ENCODE measurements around the gene GBP5.

GBP5 gene

GRCh38 chr1:89311757-89312156, 39.1 kb upstream of the GBP5 start:
- no peak for ATAC-seq
- TF ChIP-seq ZNF8 (CRISPR knock-in tag; IDR thresholded peaks at IDR 0.05) = no peak
- TF ChIP-seq, protein P1, sequence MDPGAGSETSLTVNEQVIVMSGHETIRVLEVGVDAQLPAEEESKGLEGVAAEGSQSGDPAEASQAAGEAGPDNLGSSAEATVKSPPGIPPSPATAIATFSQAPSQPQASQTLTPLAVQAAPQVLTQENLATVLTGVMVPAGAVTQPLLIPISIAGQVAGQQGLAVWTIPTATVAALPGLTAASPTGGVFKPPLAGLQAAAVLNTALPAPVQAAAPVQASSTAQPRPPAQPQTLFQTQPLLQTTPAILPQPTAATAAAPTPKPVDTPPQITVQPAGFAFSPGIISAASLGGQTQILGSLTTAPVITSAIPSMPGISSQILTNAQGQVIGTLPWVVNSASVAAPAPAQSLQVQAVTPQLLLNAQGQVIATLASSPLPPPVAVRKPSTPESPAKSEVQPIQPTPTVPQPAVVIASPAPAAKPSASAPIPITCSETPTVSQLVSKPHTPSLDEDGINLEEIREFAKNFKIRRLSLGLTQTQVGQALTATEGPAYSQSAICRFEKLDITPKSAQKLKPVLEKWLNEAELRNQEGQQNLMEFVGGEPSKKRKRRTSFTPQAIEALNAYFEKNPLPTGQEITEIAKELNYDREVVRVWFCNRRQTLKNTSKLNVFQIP (CRISPR knock-in tag; IDR thresholded peaks at IDR 0.05; ENCODE audit: borderline replicate concordance, low read depth) = no peak
- no peak for TF ChIP-seq ZNF70 (CRISPR knock-in tag; IDR thresholded peaks at IDR 0.05)
- TF ChIP-seq ZC3H10 (CRISPR knock-in tag; IDR thresholded peaks at IDR 0.05) = no peak
- TF ChIP-seq ZFP3 (CRISPR knock-in tag; IDR thresholded peaks at IDR 0.05) = no peak
- no peak for TF ChIP-seq ISL1 (CRISPR knock-in tag; IDR thresholded peaks at IDR 0.05)
- no peak for TF ChIP-seq CSDC2 (CRISPR knock-in tag; IDR thresholded peaks at IDR 0.05)
- no peak for TF ChIP-seq RARB (CRISPR knock-in tag; IDR thresholded peaks at IDR 0.05)
- no peak for TF ChIP-seq OSR1 (CRISPR knock-in tag; IDR thresholded peaks at IDR 0.05)
- TF ChIP-seq, protein P2, sequence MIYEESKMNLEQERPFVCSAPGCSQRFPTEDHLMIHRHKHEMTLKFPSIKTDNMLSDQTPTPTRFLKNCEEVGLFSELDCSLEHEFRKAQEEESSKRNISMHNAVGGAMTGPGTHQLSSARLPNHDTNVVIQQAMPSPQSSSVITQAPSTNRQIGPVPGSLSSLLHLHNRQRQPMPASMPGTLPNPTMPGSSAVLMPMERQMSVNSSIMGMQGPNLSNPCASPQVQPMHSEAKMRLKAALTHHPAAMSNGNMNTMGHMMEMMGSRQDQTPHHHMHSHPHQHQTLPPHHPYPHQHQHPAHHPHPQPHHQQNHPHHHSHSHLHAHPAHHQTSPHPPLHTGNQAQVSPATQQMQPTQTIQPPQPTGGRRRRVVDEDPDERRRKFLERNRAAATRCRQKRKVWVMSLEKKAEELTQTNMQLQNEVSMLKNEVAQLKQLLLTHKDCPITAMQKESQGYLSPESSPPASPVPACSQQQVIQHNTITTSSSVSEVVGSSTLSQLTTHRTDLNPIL (CRISPR knock-in tag; IDR thresholded peaks at IDR 0.05; ENCODE audit: low read depth) = no peak
- TF ChIP-seq PATZ1 (CRISPR knock-in tag; IDR thresholded peaks at IDR 0.05; ENCODE audit: borderline replicate concordance) = no peak
- TF ChIP-seq SNAI2 (CRISPR knock-in tag; IDR thresholded peaks at IDR 0.05) = no peak
- TF ChIP-seq GLIS3 (CRISPR knock-in tag; IDR thresholded peaks at IDR 0.05) = no peak
- TF ChIP-seq ZFP30 (CRISPR knock-in tag; IDR thresholded peaks at IDR 0.05) = no peak
- no peak for TF ChIP-seq ESRRG (CRISPR knock-in tag; IDR thresholded peaks at IDR 0.05)
- TF ChIP-seq TOX (CRISPR knock-in tag; IDR thresholded peaks at IDR 0.05; ENCODE audit: borderline replicate concordance) = no peak

GRCh38 chr1:89310976-89311375, 38.3 kb upstream of the GBP5 start:
- ATAC-seq = no peak
- TF ChIP-seq BACH2 (CRISPR knock-in tag; IDR thresholded peaks at IDR 0.05; ENCODE audit: borderline replicate concordance) (no peak), TCF4 (CRISPR knock-in tag; IDR thresholded peaks at IDR 0.05; ENCODE audit: borderline replicate concordance) (no peak), ZNF70 (CRISPR knock-in tag; IDR thresholded peaks at IDR 0.05) (no peak), ZFP3 (CRISPR knock-in tag; IDR thresholded peaks at IDR 0.05) (no peak), GLIS3 (CRISPR knock-in tag; IDR thresholded peaks at IDR 0.05) (no peak), ZNF565 (CRISPR knock-in tag; conservative IDR thresholded peaks at IDR 0.05; ENCODE audit: low read depth) (no peak), ESRRG (CRISPR knock-in tag; IDR thresholded peaks at IDR 0.05) (no peak), PATZ1 (CRISPR knock-in tag; IDR thresholded peaks at IDR 0.05; ENCODE audit: borderline replicate concordance) (no peak), OSR1 (CRISPR knock-in tag; IDR thresholded peaks at IDR 0.05) (no peak), ZFP30 (CRISPR knock-in tag; IDR thresholded peaks at IDR 0.05) (no peak)

DNA sequence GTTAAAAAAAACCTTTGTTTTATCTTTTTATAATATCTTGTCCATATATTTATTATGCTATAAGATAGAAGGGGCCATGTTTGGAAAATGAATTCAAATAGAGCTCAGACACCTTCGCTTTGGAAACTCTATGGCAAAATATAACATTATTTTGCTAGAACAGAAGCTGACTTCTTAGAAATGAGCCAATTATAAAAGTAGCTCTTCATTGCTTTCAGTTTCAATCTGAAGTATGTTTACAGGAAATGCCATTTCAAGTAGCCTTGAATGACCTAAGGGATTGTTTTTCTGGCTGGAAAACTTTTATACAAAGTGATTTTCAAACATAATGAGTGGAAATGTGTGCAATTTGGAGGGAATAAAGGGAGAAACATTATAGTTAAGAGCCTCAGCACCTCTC, 37.8 kb upstream of the GBP5 start:
- TF ChIP-seq ZNF565 (CRISPR knock-in tag; conservative IDR thresholded peaks at IDR 0.05; ENCODE audit: low read depth) = no peak
- TF ChIP-seq TOX (CRISPR knock-in tag; IDR thresholded peaks at IDR 0.05; ENCODE audit: borderline replicate concordance) = no peak
- TF ChIP-seq, protein P1 (CRISPR knock-in tag; IDR thresholded peaks at IDR 0.05; ENCODE audit: borderline replicate concordance, low read depth) = no peak
- no peak for TF ChIP-seq ZNF70 (CRISPR knock-in tag; IDR thresholded peaks at IDR 0.05)
- TF ChIP-seq TSHZ2 (CRISPR knock-in tag; IDR thresholded peaks at IDR 0.05) = no peak
- TF ChIP-seq TCF4 (CRISPR knock-in tag; IDR thresholded peaks at IDR 0.05; ENCODE audit: borderline replicate concordance) = no peak
- TF ChIP-seq CSRNP3 (CRISPR knock-in tag; IDR thresholded peaks at IDR 0.05) = no peak
- no peak for TF ChIP-seq OSR1 (CRISPR knock-in tag; IDR thresholded peaks at IDR 0.05)
- ATAC-seq = peak; percentile 41; the same call in 1 of the 3 replicates
